Thoracic aorta (tissue), 2 donors: ENCODE data around the gene SPEF1. TPM values are rescaled to one million over a fixed set of nuclear protein-coding genes. Genes with fewer than 3 reads are reported as not detected.

Source experiments
- ATAC-seq: fragments of 150-250 bp; one replicate; pipeline ENCODE4 v1.8.0; 2017; ENCODE audit warnings: low read depth; ENCODE audit not compliant: insufficient number of reproducible peaks, low FRiP score
- DNase-seq: peaks from one replicate; pipeline ENCODE4 v3.0.0-alpha.2; 2020; ENCODE audit warnings: low spot score
- H3K27ac ChIP-seq, 2 donors: fragments of 200-600 bp; sonication (generic); 1 replicate in 1 of 2; 2 replicates in 1 of 2; pipeline ENCODE4 v1.5.1; 2016; ENCODE audit warnings: mild to moderate bottlenecking in 2 of 2, moderate library complexity in 2 of 2
- H3K27me3 ChIP-seq: fragments of 200-600 bp; sonication (generic); replicated peaks from 2 replicates; pipeline ENCODE4 v1.6.0; 2016; ENCODE audit warnings: mild to moderate bottlenecking; ENCODE audit not compliant: insufficient read depth
- H3K36me3 ChIP-seq: fragments of 200-600 bp; sonication (generic); one replicate; pipeline ENCODE4 v1.5.1; 2016
- H3K4me1 ChIP-seq, 2 donors: fragments of 200-600 bp; sonication (generic); 1 replicate in 1 of 2; 2 replicates in 1 of 2; pipeline versions ENCODE4 v1.5.1 to v1.6.0; 2016; ENCODE audit warnings: low read depth in 2 of 2, mild to moderate bottlenecking in 1 of 2; ENCODE audit not compliant: control insufficient read depth in 1 of 2
- H3K4me3 ChIP-seq: fragments of 200-600 bp; sonication (generic); 2 replicates; pipeline ENCODE4 v1.5.1; 2016; ENCODE audit warnings: mild to moderate bottlenecking
- H3K9me3 ChIP-seq: fragments of 200-600 bp; sonication (generic); 2 replicates; pipeline ENCODE4 v1.5.1; 2016
- total RNA-seq, 2 donors: library from RNA; depleted of rRNA; stranded (reverse); fragments of >200 nt; gene quantifications; one replicate each; pipeline versions ENCODE4 v1.1.0 to v1.2.3, GENCODE V29; 2016
- TF ChIP-seq, protein P1 (sequence below): fragments of 200-600 bp; sonication (generic); IDR thresholded peaks from one replicate; pipeline ENCODE4 v1.5.1; 2019; ENCODE audit warnings: antibody characterized with exemption

The SPEF1 gene
- total RNA-seq, 2 donors from 2014 or later, result 0.27 TPM; not detected in 1

DNA sequence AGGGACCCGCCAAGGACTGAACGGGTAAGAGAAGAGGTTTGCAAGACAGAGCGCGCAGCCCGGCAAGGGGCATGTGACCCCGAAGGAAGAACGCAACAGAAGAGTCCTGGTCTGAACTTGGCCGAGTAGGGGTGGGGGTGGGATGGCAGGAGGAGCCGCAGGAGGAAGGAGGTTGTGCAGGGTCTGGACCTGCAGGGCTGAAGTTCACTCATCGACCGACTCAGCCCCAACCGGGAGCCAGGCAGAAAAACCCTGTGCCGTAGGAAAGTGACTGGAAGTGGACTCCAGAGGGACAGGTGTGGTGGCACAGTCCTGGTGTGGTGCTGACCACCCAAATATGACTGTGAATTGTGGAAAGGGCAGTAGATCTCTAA, 28.9 kb downstream of the SPEF1 start:
- Histone ChIP-seq H3K27me3 (no peaks in the 10 kb centered on the region), H3K36me3 (no peaks in the 10 kb centered on the region), H3K27ac (peak overlapping the region in 1 of 2 donors; percentile 15), H3K9me3 (no peaks in the 10 kb centered on the region), H3K4me3 (peak overlapping the region; percentile 73), H3K4me1 (peaks cover 0 to 23% of the 10 kb centered on the region in 2 donors)
- no peak for ATAC-seq
- TF ChIP-seq, protein P1, sequence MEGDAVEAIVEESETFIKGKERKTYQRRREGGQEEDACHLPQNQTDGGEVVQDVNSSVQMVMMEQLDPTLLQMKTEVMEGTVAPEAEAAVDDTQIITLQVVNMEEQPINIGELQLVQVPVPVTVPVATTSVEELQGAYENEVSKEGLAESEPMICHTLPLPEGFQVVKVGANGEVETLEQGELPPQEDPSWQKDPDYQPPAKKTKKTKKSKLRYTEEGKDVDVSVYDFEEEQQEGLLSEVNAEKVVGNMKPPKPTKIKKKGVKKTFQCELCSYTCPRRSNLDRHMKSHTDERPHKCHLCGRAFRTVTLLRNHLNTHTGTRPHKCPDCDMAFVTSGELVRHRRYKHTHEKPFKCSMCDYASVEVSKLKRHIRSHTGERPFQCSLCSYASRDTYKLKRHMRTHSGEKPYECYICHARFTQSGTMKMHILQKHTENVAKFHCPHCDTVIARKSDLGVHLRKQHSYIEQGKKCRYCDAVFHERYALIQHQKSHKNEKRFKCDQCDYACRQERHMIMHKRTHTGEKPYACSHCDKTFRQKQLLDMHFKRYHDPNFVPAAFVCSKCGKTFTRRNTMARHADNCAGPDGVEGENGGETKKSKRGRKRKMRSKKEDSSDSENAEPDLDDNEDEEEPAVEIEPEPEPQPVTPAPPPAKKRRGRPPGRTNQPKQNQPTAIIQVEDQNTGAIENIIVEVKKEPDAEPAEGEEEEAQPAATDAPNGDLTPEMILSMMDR, result no peak
- DNase-seq, result no peak

DNA sequence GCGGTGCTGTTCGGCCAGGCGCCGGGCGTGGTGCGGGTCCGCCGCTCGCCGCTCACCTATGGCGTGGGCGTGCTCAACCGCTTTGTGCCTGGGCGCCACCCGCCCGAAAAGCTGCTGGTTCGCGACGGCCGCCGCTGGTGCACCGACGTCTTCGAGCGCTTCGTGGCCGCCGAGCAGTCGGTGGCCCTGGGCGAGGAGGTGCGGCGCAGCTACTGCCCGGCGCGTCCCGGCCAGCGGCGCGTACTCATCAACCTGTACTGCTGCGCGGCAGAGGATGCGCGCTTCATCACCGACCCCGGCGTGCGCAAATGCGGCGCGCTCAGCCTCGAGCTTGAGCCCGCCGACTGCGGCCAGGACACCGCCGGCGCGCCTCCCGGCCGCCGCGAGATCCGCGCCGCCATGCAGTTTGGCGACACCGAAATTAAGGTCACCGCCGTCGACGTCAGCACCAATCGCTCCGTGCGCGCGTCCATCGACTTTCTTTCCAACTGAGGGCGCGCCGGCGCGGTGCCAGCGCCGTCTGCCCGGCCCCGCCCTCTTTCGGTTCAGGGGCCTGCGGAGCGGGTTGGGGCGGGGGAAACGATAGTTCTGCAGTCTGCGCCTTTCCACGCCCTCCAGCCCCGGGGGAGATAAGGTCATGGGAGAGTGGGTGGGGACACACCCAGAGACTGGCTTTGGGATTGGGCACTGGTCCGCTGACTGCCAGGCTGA, 29.4 kb downstream of the SPEF1 start:
- DNase-seq (no peak), ATAC-seq (no peak)
- H3K27ac ChIP-seq, result no peak overlapping the region
- no peaks in the 10 kb centered on the region for H3K36me3 ChIP-seq
- peaks cover 0 to 23% of the 10 kb centered on the region in 2 donors for H3K4me1 ChIP-seq
- H3K27me3 ChIP-seq, result no peaks in the 10 kb centered on the region
- TF ChIP-seq, protein P1, result no peak
- peak overlapping the region; percentile 73 for H3K4me3 ChIP-seq
- no peaks in the 10 kb centered on the region for H3K9me3 ChIP-seq

- DNase-seq, result no peak
- no peak for ATAC-seq
- no peak overlapping the region for H3K27ac ChIP-seq
- H3K4me3 ChIP-seq, result peak overlapping the region; percentile 73
- TF ChIP-seq, protein P1, result no peak
- H3K4me1 ChIP-seq, result peaks cover 0 to 23% of the 10 kb centered on the region in 2 donors
- no peaks in the 10 kb centered on the region for H3K36me3 ChIP-seq
- no peaks in the 10 kb centered on the region for H3K9me3 ChIP-seq
- no peaks in the 10 kb centered on the region for H3K27me3 ChIP-seq
These were observed 30.0 kb downstream of the SPEF1 start for GRCh38 chr20:3751305-3751674.

DNA sequence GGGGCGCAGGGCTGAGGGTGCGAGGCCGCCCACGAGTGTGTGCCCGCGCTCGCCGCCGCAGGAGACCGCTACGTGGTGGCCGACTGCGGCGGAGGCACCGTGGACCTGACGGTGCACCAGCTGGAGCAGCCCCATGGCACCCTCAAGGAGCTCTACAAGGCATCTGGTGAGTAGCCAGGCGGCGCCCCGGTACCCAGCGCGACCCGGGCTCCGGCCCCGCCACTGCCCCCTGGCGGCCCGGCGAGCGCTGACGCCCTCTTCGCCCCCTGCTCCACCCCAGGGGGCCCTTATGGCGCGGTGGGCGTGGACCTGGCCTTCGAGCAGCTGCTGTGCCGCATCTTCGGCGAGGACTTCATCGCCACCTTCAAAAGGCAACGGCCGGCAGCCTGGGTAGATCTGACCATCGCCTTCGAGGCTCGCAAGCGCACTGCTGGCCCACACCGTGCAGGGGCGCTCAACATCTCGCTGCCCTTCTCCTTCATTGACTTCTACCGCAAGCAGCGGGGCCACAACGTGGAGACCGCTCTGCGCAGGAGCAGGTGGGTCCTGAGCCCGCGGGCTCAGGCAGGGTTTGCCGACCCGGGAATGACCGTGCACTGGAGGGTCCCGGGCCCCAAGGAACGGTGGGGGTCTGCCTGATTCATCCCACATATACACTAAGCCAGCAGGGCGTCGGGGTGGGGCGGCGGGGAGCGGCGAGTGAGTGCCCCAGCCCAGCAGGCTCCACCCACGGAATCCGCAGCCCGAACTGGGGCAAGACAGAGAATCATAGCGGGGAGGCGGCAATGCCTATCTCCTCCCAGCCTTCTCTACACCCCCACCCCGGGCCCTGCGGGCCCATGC, 31.3 kb downstream of the SPEF1 start:
- H3K4me3 ChIP-seq, result no peak overlapping the region
- ATAC-seq, result no peak
- H3K9me3 ChIP-seq, result no peaks in the 10 kb centered on the region
- no peaks in the 10 kb centered on the region for H3K36me3 ChIP-seq
- no peaks in the 10 kb centered on the region for H3K27me3 ChIP-seq
- DNase-seq, result no peak
- TF ChIP-seq, protein P1, result peak; percentile 76
- H3K27ac ChIP-seq, result no peak overlapping the region
- H3K4me1 ChIP-seq, result peaks cover 0 to 23% of the 10 kb centered on the region in 2 donors

DNA sequence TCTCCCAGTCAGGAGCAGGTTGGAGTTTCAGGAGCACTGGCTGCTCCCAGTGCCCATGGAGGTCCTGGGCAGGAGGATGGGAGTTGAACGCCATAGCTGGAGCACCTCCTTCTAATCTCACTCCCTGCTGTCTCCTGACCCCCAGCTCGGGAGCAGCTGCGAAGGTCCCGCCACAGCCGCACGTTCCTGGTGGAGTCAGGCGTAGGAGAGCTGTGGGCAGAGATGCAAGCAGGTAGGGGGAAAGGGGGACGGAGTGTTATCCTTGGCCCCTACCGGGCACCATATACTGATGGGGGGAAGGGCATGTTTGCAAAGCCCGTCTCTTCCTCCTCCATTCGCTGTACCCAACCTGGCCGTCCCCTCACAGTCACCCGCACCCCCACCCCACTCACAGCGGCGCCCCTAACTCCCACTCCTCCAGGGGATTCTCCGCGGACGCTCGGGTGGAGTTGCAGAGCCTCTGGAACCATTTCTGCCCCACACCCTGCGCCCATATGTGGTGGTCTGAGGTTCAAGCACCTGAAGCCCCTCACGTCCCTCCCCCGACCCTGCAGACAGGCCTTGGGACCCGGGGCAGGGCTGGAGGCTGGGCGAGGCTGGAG, 32.1 kb downstream of the SPEF1 start:
- no peaks in the 10 kb centered on the region for H3K9me3 ChIP-seq
- no peak for ATAC-seq
- H3K36me3 ChIP-seq, result no peaks in the 10 kb centered on the region
- TF ChIP-seq, protein P1, result no peak
- DNase-seq, result no peak
- no peak overlapping the region for H3K27ac ChIP-seq
- peaks cover 0 to 23% of the 10 kb centered on the region in 2 donors for H3K4me1 ChIP-seq
- no peaks in the 10 kb centered on the region for H3K27me3 ChIP-seq
- H3K4me3 ChIP-seq, result no peak overlapping the region
